GM13976 (cell line): ENCODE results near the gene POLR2E.

Experiments used
- DNase-seq: peaks from one replicate; pipeline ENCODE4 v3.0.0; 2012; ENCODE audit warnings: low spot score
- in situ Hi-C: fragments of 300-500 bp; cut with MboI; formaldehyde crosslinking; loops from one replicate; pipeline ENCODE4 v1.12.0; 2022; ENCODE audit warnings: low sequenced_read_pairs, mixed read lengths, inconsistent platforms; ENCODE audit not compliant: unreplicated experiment
- TF ChIP-seq, protein P1 (sequence below): IDR thresholded peaks from 2 replicates; pipeline ENCODE4 v1.5.1; 2012; ENCODE audit warnings: borderline replicate concordance, mild to moderate bottlenecking; ENCODE audit not compliant: insufficient read depth; ENCODE audit errors: extremely low read depth, missing control alignments, control extremely low read depth

The POLR2E gene

DNA sequence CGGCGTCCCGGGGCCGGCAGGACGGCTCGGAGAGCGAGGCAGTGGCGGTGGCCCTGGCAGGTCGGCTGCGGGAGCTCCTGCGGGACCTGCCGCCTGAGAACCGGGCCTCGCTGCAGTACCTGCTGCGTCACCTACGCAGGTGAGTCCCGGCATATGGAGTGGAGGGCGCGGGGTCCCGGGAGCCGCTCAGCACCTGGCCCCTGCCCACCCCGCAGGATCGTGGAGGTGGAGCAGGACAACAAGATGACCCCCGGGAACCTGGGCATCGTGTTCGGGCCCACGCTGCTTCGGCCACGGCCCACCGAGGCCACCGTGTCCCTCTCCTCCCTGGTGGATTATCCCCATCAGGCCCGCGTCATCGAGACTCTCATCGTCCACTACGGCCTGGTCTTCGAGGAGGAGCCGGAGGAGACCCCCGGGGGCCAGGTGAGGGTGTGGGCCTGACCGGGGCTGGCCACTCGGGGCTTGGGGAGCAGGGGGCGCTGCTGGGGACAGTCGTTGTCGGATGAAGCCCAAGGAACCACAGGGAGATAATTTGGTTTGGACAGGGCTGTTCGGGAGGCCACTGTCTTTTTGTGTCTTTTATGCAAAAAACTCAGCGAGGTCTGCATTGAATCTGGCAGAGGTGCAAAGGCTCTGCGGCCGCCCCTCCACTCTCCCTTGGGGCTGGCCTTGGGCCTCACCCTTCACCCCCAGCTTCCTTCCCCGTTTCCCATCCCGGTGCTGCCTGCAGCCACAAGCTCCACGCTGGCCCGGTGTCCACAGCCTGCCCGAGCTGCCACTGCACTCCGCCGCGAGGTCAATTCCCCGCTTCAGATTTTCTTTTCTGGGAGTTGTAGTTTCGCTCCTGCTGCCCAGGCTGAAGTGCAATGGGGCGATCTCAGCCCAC lies 12.0 kb downstream of the POLR2E start:
- TF ChIP-seq, protein P1, sequence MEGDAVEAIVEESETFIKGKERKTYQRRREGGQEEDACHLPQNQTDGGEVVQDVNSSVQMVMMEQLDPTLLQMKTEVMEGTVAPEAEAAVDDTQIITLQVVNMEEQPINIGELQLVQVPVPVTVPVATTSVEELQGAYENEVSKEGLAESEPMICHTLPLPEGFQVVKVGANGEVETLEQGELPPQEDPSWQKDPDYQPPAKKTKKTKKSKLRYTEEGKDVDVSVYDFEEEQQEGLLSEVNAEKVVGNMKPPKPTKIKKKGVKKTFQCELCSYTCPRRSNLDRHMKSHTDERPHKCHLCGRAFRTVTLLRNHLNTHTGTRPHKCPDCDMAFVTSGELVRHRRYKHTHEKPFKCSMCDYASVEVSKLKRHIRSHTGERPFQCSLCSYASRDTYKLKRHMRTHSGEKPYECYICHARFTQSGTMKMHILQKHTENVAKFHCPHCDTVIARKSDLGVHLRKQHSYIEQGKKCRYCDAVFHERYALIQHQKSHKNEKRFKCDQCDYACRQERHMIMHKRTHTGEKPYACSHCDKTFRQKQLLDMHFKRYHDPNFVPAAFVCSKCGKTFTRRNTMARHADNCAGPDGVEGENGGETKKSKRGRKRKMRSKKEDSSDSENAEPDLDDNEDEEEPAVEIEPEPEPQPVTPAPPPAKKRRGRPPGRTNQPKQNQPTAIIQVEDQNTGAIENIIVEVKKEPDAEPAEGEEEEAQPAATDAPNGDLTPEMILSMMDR: no peak
- DNase-seq: no peak
- in situ Hi-C loops: no loop called here

DNA sequence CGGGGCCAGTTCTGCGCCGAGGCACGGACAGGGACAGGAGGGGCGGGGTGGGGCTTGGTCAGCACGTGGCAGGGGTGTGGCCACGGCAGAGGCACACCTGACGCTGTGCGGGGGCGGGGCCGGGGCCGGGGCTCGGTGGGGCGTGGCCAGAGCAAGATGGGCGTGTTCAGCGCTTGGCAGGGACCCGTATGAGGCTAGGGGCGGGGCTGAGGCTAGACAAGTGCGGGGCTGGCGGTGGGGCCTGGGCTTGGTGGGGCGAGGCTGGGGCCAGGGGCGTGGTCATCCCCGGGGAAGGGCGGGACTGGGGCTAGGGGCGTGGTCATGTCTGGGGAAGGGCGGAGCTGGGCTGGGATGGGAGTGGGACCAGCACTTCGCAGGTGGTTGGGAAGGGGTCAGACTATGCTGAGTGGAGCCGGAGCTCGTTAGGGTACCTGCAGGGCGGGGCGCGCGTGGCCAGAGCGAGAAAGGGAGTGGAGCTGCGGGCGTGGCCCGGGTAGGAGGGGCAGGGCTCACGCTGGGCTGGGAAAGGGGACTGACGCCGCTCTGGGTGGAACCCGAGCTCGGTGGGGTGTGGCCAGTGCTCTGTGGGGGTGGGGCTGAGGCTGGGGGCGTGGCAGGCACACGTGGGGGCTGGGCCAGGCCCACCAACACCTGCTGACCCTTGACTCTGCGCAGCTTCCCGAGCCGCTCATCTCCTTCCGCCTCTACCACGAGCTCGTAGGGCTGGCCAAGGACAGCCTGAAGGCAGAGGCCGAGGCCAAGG lies 12.8 kb downstream of the POLR2E start:
- TF ChIP-seq, protein P1: no peak
- in situ Hi-C loops: no loop called here
- peak; percentile 86 for DNase-seq

DNA sequence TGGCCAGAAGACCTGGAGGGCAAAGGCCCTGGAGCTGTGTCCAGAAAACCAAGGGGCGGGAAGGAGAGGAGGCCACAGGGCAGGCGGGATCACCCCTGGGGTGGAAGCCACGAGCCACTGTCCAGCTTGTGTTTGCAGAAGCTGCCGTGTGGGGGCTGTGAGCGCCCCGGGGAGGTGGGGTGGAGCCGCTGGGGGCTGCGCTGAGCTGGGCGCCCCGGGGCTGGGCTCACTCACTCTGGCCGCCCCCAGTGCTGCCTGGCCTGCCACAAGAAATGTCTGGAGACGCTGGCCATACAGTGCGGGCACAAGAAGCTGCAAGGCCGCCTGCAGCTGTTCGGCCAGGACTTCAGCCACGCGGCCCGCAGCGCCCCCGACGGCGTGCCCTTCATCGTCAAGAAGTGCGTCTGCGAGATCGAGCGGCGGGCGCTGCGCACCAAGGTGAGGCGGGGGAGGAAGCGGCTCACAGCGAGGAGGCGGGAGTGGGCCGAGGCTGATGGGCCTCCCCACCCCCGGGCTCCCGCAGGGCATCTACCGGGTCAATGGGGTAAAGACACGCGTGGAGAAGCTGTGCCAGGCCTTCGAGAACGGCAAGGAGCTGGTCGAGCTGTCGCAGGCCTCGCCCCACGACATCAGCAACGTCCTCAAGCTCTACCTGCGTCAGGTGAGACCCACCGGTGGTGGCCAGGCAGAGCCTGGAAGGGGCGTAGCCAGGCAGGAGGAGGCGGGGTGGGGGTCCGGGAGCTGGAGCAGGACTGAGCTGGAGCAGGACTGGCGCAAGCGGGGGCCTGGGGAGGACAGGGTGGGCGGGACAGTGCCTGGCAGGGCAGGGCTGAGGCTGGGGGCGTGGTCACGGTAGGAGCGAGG lies 13.6 kb downstream of the POLR2E start:
- DNase-seq: no peak
- TF ChIP-seq, protein P1: no peak

DNA sequence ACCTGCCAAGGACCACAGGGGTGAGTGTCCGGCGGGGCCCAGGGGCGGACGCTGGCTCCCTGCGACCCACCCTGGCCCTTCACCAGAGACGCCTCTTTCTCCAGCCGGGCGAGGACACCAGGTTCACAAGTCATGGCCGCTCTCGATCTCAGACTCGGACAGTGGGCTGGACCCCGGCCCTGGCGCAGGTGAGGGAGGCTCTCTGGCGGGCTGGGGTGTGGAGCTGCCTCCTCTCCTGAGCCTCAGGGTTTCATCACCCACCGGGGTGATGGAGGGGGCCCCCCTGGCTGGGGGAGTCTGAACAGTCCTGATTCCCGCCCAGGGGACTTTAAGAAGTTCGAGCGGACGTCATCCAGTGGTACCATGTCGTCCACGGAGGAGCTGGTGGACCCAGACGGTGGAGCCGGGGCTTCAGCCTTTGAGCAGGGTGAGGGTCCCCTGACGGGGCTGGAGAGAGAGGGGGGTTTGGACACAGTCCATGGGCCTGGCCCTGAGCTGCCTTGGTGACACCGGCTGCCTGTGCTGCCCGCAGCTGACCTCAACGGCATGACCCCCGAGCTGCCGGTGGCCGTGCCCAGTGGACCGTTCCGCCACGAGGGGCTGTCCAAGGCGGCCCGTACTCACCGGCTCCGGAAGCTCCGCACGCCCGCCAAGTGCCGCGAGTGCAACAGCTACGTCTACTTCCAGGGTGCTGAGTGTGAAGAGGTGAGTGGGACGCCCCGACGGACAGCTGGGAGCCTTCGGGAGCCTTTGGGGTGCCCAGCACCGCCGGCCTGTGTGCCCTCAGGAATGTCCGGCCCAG lies 14.6 kb downstream of the POLR2E start:
- in situ Hi-C loops: no loop called here
- TF ChIP-seq, protein P1: no peak

More for the DNA sequence above, 13.6 kb downstream of the POLR2E start:
- in situ Hi-C loops: no loop called here

DNA sequence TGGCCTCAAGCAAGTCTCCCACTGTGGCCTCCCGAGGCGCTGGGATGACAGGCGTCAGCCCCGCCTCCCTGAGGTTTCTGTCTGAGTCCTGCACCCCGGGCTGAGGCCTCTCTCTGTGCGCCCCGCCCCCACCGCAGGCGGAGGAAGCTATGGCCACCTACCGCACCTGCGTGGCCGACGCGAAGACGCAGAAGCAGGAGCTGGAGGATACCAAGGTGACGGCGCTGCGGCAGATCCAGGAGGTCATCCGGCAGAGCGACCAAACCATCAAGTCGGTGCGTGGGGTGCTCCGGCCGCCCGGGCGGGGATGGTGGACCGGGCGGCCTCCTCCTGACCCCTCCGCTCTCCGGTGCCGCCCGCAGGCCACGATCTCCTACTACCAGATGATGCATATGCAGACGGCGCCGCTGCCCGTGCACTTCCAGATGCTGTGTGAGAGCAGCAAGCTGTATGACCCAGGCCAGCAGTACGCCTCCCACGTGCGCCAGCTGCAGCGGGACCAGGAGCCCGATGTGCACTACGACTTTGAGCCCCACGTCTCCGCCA lies 15.5 kb downstream of the POLR2E start:
- in situ Hi-C loops: no loop called here
- TF ChIP-seq, protein P1: no peak
- no peak for DNase-seq

More for the DNA sequence above, 14.6 kb downstream of the POLR2E start:
- DNase-seq: no peak
